ENCODE measurements around the gene B3GAT3.
"Not testable (repeated sequence)": the region's sequence is repeated elsewhere in the genome, so short reads cannot be mapped to it uniquely, and the experiment has no call there.

Gene B3GAT3

GRCh38 chr11:62645671-62645945, 23.8 kb upstream of the B3GAT3 start:
- Histone ChIP-seq H3K4me3 (ENCODE audit: low read depth, low read length) (peak overlapping the region; percentile 88), H3K27me3 (ENCODE audit: insufficient read depth, low read length) (no peaks in the 10 kb centered on the region), H3K4me1 (ENCODE audit: control insufficient read depth, insufficient read depth, low read length, unreplicated experiment) (peaks cover 7% of the 10 kb centered on the region), H3K79me2 (ENCODE audit: control insufficient read depth, insufficient read depth, low read length, unreplicated experiment) (peaks cover 51% of the 10 kb centered on the region), H3K27ac (ENCODE audit: low read depth, low read length) (peak overlapping the region; percentile 78), H3K36me3 (ENCODE audit: insufficient read depth, low read length) (peaks cover 10% of the 10 kb centered on the region; the same call in 1 of the 2 replicates), H2AFZ (ENCODE audit: low read length, unreplicated experiment) (no peak overlapping the region)

- H3K36me3 ChIP-seq (ENCODE audit: insufficient read depth, low read length) = peaks cover 10% of the 10 kb centered on the region; the same call in 1 of the 2 replicates
- peaks cover 7% of the 10 kb centered on the region for H3K4me1 ChIP-seq (ENCODE audit: control insufficient read depth, insufficient read depth, low read length, unreplicated experiment)
- H3K79me2 ChIP-seq (ENCODE audit: control insufficient read depth, insufficient read depth, low read length, unreplicated experiment) = peaks cover 53% of the 10 kb centered on the region
- no peaks in the 10 kb centered on the region for H3K27me3 ChIP-seq (ENCODE audit: insufficient read depth, low read length)
- H2AFZ ChIP-seq (ENCODE audit: low read length, unreplicated experiment) = no peak overlapping the region
- H3K27ac ChIP-seq (ENCODE audit: low read depth, low read length) = no peak overlapping the region
- no peak overlapping the region for H3K4me3 ChIP-seq (ENCODE audit: low read depth, low read length)
These were observed 22.4 kb upstream of the B3GAT3 start for GRCh38 chr11:62644220-62644619.

GRCh38 chr11:62632492-62632891, 10.7 kb upstream of the B3GAT3 start:
- Histone ChIP-seq H3K4me3 (ENCODE audit: low read depth, low read length) (no peak overlapping the region), H2AFZ (ENCODE audit: low read length, unreplicated experiment) (no peak overlapping the region), H3K79me2 (ENCODE audit: control insufficient read depth, insufficient read depth, low read length, unreplicated experiment) (no peaks in the 10 kb centered on the region), H3K4me1 (ENCODE audit: control insufficient read depth, insufficient read depth, low read length, unreplicated experiment) (no peaks in the 10 kb centered on the region), H3K36me3 (ENCODE audit: insufficient read depth, low read length) (peaks cover 42% of the 10 kb centered on the region), H3K27ac (ENCODE audit: low read depth, low read length) (no peak overlapping the region), H3K27me3 (ENCODE audit: insufficient read depth, low read length) (no peaks in the 10 kb centered on the region)

GRCh38 chr11:62627713-62628112, 5.9 kb upstream of the B3GAT3 start:
- peaks cover 26% of the 10 kb centered on the region; the same call in 1 of the 2 replicates for H3K36me3 ChIP-seq (ENCODE audit: insufficient read depth, low read length)
- H3K27me3 ChIP-seq (ENCODE audit: insufficient read depth, low read length) = no peaks in the 10 kb centered on the region
- H3K27ac ChIP-seq (ENCODE audit: low read depth, low read length) = no peak overlapping the region
- no peak overlapping the region for H2AFZ ChIP-seq (ENCODE audit: low read length, unreplicated experiment)
- H3K4me3 ChIP-seq (ENCODE audit: low read depth, low read length) = no peak overlapping the region
- H3K79me2 ChIP-seq (ENCODE audit: control insufficient read depth, insufficient read depth, low read length, unreplicated experiment) = no peaks in the 10 kb centered on the region
- no peaks in the 10 kb centered on the region for H3K4me1 ChIP-seq (ENCODE audit: control insufficient read depth, insufficient read depth, low read length, unreplicated experiment)

GRCh38 chr11:62622476-62623089, 797 bp upstream of the B3GAT3 start:
- Histone ChIP-seq H2AFZ (ENCODE audit: low read length, unreplicated experiment) (no peak overlapping the region), H3K27ac (ENCODE audit: low read depth, low read length) (peak overlapping the region; percentile 93)

GRCh38 chr11:62621027-62621566, 689 bp downstream of the B3GAT3 start:
- H2AFZ ChIP-seq (ENCODE audit: low read length, unreplicated experiment) = no peak overlapping the region
- peak overlapping the region; percentile 93 for H3K27ac ChIP-seq (ENCODE audit: low read depth, low read length)
- H3K4me3 ChIP-seq (ENCODE audit: low read depth, low read length) = peak overlapping the region; percentile 85
- no peaks in the 10 kb centered on the region for H3K27me3 ChIP-seq (ENCODE audit: insufficient read depth, low read length)
- H3K4me1 ChIP-seq (ENCODE audit: control insufficient read depth, insufficient read depth, low read length, unreplicated experiment) = peaks cover 13% of the 10 kb centered on the region
- no peaks in the 10 kb centered on the region for H3K36me3 ChIP-seq (ENCODE audit: insufficient read depth, low read length)
- H3K79me2 ChIP-seq (ENCODE audit: control insufficient read depth, insufficient read depth, low read length, unreplicated experiment) = peaks cover 4% of the 10 kb centered on the region

More at GRCh38 chr11:62622476-62623089, 797 bp upstream of the B3GAT3 start:
- Histone ChIP-seq H3K4me1 (ENCODE audit: control insufficient read depth, insufficient read depth, low read length, unreplicated experiment) (peaks cover 13% of the 10 kb centered on the region), H3K36me3 (ENCODE audit: insufficient read depth, low read length) (peaks cover 4% of the 10 kb centered on the region; the same call in 1 of the 2 replicates), H3K4me3 (ENCODE audit: low read depth, low read length) (peak overlapping the region; percentile 85; the same call in 1 of the 2 replicates), H3K27me3 (ENCODE audit: insufficient read depth, low read length) (no peaks in the 10 kb centered on the region), H3K79me2 (ENCODE audit: control insufficient read depth, insufficient read depth, low read length, unreplicated experiment) (peaks cover 4% of the 10 kb centered on the region)

- not testable (repeated sequence) for H3K4me3 ChIP-seq (ENCODE audit: low read depth, low read length); H3K36me3 ChIP-seq (ENCODE audit: insufficient read depth, low read length); H2AFZ ChIP-seq (ENCODE audit: low read length, unreplicated experiment); H3K79me2 ChIP-seq (ENCODE audit: control insufficient read depth, insufficient read depth, low read length, unreplicated experiment); H3K27me3 ChIP-seq (ENCODE audit: insufficient read depth, low read length); H3K27ac ChIP-seq (ENCODE audit: low read depth, low read length)
- H3K4me1 ChIP-seq (ENCODE audit: control insufficient read depth, insufficient read depth, low read length, unreplicated experiment) = peaks cover 20% of the 10 kb centered on the region
These were observed 4.8 kb downstream of the B3GAT3 start for GRCh38 chr11:62616957-62617356.

- no peaks in the 10 kb centered on the region for H3K27me3 ChIP-seq (ENCODE audit: insufficient read depth, low read length)
- H3K27ac ChIP-seq (ENCODE audit: low read depth, low read length) = no peak overlapping the region
- H3K4me3 ChIP-seq (ENCODE audit: low read depth, low read length) = no peak overlapping the region
- H3K4me1 ChIP-seq (ENCODE audit: control insufficient read depth, insufficient read depth, low read length, unreplicated experiment) = peaks cover 24% of the 10 kb centered on the region
- H2AFZ ChIP-seq (ENCODE audit: low read length, unreplicated experiment) = no peak overlapping the region
- H3K79me2 ChIP-seq (ENCODE audit: control insufficient read depth, insufficient read depth, low read length, unreplicated experiment) = peaks cover 10% of the 10 kb centered on the region
- H3K36me3 ChIP-seq (ENCODE audit: insufficient read depth, low read length) = no peaks in the 10 kb centered on the region
These were observed 6.3 kb downstream of the B3GAT3 start for GRCh38 chr11:62615521-62615920.

- Histone ChIP-seq H2AFZ (ENCODE audit: low read length, unreplicated experiment) (no peak overlapping the region), H3K27me3 (ENCODE audit: insufficient read depth, low read length) (no peaks in the 10 kb centered on the region), H3K27ac (ENCODE audit: low read depth, low read length) (no peak overlapping the region), H3K79me2 (ENCODE audit: control insufficient read depth, insufficient read depth, low read length, unreplicated experiment) (peaks cover 9% of the 10 kb centered on the region), H3K36me3 (ENCODE audit: insufficient read depth, low read length) (no peaks in the 10 kb centered on the region), H3K4me1 (ENCODE audit: control insufficient read depth, insufficient read depth, low read length, unreplicated experiment) (peaks cover 20% of the 10 kb centered on the region), H3K4me3 (ENCODE audit: low read depth, low read length) (no peak overlapping the region)
These were observed 7.5 kb downstream of the B3GAT3 start for GRCh38 chr11:62614275-62614674.

- H3K4me3 ChIP-seq (ENCODE audit: low read depth, low read length) = no peak overlapping the region
- no peak overlapping the region for H2AFZ ChIP-seq (ENCODE audit: low read length, unreplicated experiment)
- H3K27ac ChIP-seq (ENCODE audit: low read depth, low read length) = peak overlapping the region; percentile 56
- H3K79me2 ChIP-seq (ENCODE audit: control insufficient read depth, insufficient read depth, low read length, unreplicated experiment) = peaks cover 8% of the 10 kb centered on the region
- H3K36me3 ChIP-seq (ENCODE audit: insufficient read depth, low read length) = no peaks in the 10 kb centered on the region
- H3K27me3 ChIP-seq (ENCODE audit: insufficient read depth, low read length) = no peaks in the 10 kb centered on the region
- peaks cover 20% of the 10 kb centered on the region for H3K4me1 ChIP-seq (ENCODE audit: control insufficient read depth, insufficient read depth, low read length, unreplicated experiment)
These were observed 8.5 kb downstream of the B3GAT3 start for GRCh38 chr11:62613291-62613778.
